ENCODE measurements around the gene ATF2. TPM values are rescaled to one million over a fixed set of nuclear protein-coding genes. Genes with fewer than 3 reads are reported as not detected.

The ATF2 gene
- total RNA-seq, 1 donor from 2014 or later = 63.3 TPM

DNA sequence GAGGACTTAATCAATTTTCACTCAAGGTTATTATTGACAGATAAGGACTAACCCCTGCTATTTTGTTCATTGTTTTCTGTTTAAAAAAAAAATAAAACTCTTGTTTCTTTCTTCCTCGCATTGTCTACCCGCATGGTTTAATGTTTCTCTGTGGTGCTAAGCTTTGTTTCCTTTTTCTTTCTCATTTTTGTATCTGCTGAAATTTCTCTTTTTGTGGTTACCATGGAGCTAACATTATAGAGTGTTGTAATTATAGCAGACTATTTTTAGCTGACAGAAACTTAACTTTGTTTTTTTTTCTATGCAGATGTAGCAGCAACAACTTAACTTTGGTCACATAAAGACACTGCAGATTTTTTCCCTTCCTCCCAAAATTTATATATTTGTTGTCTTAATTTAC lies 119.7 kb downstream of the ATF2 start:
- H3K4me1 Mint-ChIP-seq (ENCODE audit: unreplicated experiment) = peaks cover 10% of the 10 kb centered on the region
- no peaks in the 10 kb centered on the region for H3K9me3 Mint-ChIP-seq (ENCODE audit: unreplicated experiment)

GRCh38 chr2:175039490-175039889 lies 128.5 kb downstream of the ATF2 start:
- TF ChIP-seq, protein P1, sequence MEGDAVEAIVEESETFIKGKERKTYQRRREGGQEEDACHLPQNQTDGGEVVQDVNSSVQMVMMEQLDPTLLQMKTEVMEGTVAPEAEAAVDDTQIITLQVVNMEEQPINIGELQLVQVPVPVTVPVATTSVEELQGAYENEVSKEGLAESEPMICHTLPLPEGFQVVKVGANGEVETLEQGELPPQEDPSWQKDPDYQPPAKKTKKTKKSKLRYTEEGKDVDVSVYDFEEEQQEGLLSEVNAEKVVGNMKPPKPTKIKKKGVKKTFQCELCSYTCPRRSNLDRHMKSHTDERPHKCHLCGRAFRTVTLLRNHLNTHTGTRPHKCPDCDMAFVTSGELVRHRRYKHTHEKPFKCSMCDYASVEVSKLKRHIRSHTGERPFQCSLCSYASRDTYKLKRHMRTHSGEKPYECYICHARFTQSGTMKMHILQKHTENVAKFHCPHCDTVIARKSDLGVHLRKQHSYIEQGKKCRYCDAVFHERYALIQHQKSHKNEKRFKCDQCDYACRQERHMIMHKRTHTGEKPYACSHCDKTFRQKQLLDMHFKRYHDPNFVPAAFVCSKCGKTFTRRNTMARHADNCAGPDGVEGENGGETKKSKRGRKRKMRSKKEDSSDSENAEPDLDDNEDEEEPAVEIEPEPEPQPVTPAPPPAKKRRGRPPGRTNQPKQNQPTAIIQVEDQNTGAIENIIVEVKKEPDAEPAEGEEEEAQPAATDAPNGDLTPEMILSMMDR (IDR thresholded peaks at IDR 0.05; ENCODE audit: unreplicated experiment) = no peak
- peaks cover 3% of the 10 kb centered on the region for H3K36me3 Mint-ChIP-seq (ENCODE audit: low read depth, unreplicated experiment)
- H3K4me3 Mint-ChIP-seq (ENCODE audit: unreplicated experiment) = no peak overlapping the region
- DNase-seq (ENCODE audit: low spot score) = no peak
- H3K27ac Mint-ChIP-seq (ENCODE audit: unreplicated experiment) = no peak overlapping the region
- H3K27me3 Mint-ChIP-seq (ENCODE audit: unreplicated experiment) = peaks cover 2% of the 10 kb centered on the region
- H3K9me3 Mint-ChIP-seq (ENCODE audit: unreplicated experiment) = no peaks in the 10 kb centered on the region
- peaks cover 8% of the 10 kb centered on the region for H3K4me1 Mint-ChIP-seq (ENCODE audit: unreplicated experiment)

More for the DNA sequence above, 119.7 kb downstream of the ATF2 start:
- Mint-ChIP-seq H3K27ac (ENCODE audit: unreplicated experiment) (peak overlapping the region; percentile 28), H3K27me3 (ENCODE audit: unreplicated experiment) (no peaks in the 10 kb centered on the region), H3K36me3 (ENCODE audit: low read depth, unreplicated experiment) (no peaks in the 10 kb centered on the region), H3K4me3 (ENCODE audit: unreplicated experiment) (no peak overlapping the region)
- TF ChIP-seq, protein P1 (IDR thresholded peaks at IDR 0.05; ENCODE audit: unreplicated experiment) = no peak
- no peak for DNase-seq (ENCODE audit: low spot score)

GRCh38 chr2:175039031-175039430 lies 129.0 kb downstream of the ATF2 start:
- H3K9me3 Mint-ChIP-seq (ENCODE audit: unreplicated experiment) = no peaks in the 10 kb centered on the region
- no peak overlapping the region for H3K4me3 Mint-ChIP-seq (ENCODE audit: unreplicated experiment)
- no peak overlapping the region for H3K27ac Mint-ChIP-seq (ENCODE audit: unreplicated experiment)
- H3K27me3 Mint-ChIP-seq (ENCODE audit: unreplicated experiment) = peaks cover 2% of the 10 kb centered on the region
- peaks cover 3% of the 10 kb centered on the region for H3K36me3 Mint-ChIP-seq (ENCODE audit: low read depth, unreplicated experiment)
- DNase-seq (ENCODE audit: low spot score) = no peak
- TF ChIP-seq, protein P1 (IDR thresholded peaks at IDR 0.05; ENCODE audit: unreplicated experiment) = no peak
- H3K4me1 Mint-ChIP-seq (ENCODE audit: unreplicated experiment) = peaks cover 8% of the 10 kb centered on the region

DNA sequence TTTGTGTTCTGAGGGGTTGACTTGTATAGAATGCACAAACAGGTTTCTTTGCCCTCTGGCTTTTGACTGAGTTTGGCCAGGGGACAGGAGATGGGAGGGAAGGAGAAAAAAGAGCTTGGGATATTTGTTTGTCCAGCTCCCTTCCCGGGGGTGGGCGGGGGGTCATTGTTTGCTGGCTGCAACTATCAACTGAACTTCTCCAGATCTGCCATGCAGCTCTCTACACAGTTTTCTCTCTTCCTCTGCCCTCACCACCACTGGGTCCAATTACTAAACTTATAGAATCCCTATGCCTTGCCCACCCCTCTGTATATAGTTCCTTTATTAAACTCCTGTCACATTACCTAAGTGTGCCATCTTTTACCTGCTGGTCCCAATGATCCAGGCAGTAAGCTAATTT lies 130.1 kb downstream of the ATF2 start:
- peaks cover 8% of the 10 kb centered on the region for H3K4me1 Mint-ChIP-seq (ENCODE audit: unreplicated experiment)
- TF ChIP-seq, protein P1 (IDR thresholded peaks at IDR 0.05; ENCODE audit: unreplicated experiment) = no peak
- H3K36me3 Mint-ChIP-seq (ENCODE audit: low read depth, unreplicated experiment) = peaks cover 3% of the 10 kb centered on the region
- no peaks in the 10 kb centered on the region for H3K9me3 Mint-ChIP-seq (ENCODE audit: unreplicated experiment)
- DNase-seq (ENCODE audit: low spot score) = no peak
- no peak overlapping the region for H3K27ac Mint-ChIP-seq (ENCODE audit: unreplicated experiment)
- no peak overlapping the region for H3K4me3 Mint-ChIP-seq (ENCODE audit: unreplicated experiment)
- H3K27me3 Mint-ChIP-seq (ENCODE audit: unreplicated experiment) = peaks cover 2% of the 10 kb centered on the region

GRCh38 chr2:175036582-175037018 lies 131.4 kb downstream of the ATF2 start:
- Mint-ChIP-seq H3K4me3 (ENCODE audit: unreplicated experiment) (no peak overlapping the region), H3K36me3 (ENCODE audit: low read depth, unreplicated experiment) (peaks cover 3% of the 10 kb centered on the region), H3K9me3 (ENCODE audit: unreplicated experiment) (no peaks in the 10 kb centered on the region), H3K27ac (ENCODE audit: unreplicated experiment) (no peak overlapping the region), H3K4me1 (ENCODE audit: unreplicated experiment) (peaks cover 8% of the 10 kb centered on the region), H3K27me3 (ENCODE audit: unreplicated experiment) (peaks cover 2% of the 10 kb centered on the region)
- TF ChIP-seq, protein P1 (IDR thresholded peaks at IDR 0.05; ENCODE audit: unreplicated experiment) = peak; percentile 81
- no peak for DNase-seq (ENCODE audit: low spot score)
